GM21423 (cell line): ENCODE results near the gene ADK.
"Not testable (repeated sequence)": the region's sequence is repeated elsewhere in the genome, so short reads cannot be mapped to it uniquely, and the experiment has no call there.

Experiments used
- ATAC-seq: cut with Tn5 transposase; IDR thresholded peaks from one replicate; pipeline ENCODE4 v1.9.1; 2021; ENCODE audit warnings: mild to moderate bottlenecking, moderate library complexity; ENCODE audit not compliant: unreplicated experiment

ADK gene

GRCh38 chr10:74150990-74151878, at the start of gene ADK:
TSS of gene ADK (plus strand) at chr10:74151221. CDS start at chr10:74151279, 58 bp downstream.
- peak; percentile 82 for ATAC-seq

DNA sequence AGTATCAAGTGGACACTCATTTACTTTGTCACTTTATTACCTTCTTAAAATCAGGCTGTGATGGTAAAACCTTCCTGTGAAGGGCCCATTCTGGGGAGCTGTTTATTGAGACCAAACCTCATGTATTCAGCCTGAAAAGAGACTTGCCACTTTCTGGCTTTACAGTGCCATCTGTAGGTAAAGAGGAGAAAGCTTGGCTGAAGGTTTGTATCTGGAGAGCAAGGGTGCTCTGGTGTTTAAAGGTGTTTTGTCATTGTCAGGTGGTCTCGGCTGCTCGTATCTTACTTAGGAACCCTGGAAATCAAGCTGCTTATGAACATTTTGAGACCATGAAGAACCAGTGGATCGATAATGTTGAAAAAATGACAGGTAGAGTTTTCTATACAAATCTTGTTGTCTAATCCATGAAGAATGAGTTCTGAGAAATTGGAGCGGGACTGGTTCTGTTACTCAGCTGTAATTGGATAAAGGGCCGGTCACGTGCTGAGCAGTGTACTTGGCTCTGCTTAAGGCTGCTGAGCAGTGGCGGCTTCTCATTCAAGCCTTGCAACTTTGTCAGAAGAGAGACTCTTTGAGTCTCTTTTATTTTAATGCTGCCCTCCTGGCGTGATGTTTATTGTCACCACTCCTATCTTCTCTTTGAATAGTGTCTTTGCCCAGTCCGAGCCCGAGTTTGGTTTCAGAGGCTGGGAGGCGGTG, 47.3 kb upstream of the ADK start:
- no peak for ATAC-seq

GRCh38 chr10:74104480-74104879, 46.5 kb upstream of the ADK start:
- no peak for ATAC-seq

DNA sequence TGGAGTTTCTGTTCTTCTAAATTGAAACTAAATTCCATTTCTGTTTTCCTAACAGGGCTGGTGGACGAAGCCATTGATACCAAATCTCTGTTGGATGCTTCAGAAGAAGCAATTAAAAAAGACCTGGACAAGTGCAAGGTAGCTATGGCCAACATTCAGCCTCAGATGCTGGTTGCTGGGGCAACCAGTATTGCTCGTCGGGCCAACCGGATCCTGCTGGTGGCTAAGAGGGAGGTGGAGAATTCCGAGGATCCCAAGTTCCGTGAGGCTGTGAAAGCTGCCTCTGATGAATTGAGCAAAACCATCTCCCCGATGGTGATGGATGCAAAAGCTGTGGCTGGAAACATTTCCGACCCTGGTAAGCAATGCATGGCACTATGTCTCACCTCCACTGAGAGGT, 46.0 kb upstream of the ADK start:
- no peak for ATAC-seq

GRCh38 chr10:74107391-74107790, 43.6 kb upstream of the ADK start:
- ATAC-seq = no peak

DNA sequence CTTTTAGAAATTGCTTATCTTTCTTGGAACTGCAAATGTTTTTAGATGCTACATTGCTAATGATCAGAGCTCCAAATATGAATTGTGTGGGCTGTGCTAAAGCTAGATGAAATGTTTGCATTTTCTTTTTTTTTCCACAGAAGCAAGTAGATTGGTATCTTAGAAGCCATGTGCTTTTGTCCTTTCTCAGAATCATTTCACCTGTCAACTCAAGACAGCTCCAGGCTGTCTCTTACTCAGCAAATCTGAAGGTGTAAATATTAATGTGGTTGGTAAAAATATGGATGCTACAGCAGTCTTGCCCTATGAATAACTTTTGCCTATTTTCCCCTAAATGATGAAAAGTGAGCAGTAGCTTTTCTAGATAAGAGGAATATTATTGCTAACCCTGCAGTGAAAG, 41.6 kb upstream of the ADK start:
- no peak for ATAC-seq

- no peak for ATAC-seq
Measured at GRCh38 chr10:74110120-74110519, 40.9 kb upstream of the ADK start.

- ATAC-seq = no peak
Measured at GRCh38 chr10:74111799-74112198, 39.2 kb upstream of the ADK start.

- ATAC-seq = no peak
Measured at GRCh38 chr10:74113546-74113945, 37.5 kb upstream of the ADK start.

DNA sequence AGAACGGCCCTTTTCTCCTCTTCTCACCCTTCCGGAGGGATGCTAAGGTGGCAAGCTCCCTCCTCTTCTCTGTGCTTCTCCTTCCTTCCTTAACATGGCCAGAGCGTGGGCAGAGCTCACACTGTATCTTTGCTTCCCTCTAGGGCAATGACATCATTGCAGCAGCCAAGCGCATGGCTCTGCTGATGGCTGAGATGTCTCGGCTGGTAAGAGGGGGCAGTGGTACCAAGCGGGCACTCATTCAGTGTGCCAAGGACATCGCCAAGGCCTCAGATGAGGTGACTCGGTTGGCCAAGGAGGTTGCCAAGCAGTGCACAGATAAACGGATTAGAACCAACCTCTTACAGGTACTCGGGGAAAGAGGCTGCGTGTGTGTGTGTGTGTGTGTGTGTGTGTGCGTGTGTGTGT, 37.0 kb upstream of the ADK start:
- ATAC-seq = no peak

DNA sequence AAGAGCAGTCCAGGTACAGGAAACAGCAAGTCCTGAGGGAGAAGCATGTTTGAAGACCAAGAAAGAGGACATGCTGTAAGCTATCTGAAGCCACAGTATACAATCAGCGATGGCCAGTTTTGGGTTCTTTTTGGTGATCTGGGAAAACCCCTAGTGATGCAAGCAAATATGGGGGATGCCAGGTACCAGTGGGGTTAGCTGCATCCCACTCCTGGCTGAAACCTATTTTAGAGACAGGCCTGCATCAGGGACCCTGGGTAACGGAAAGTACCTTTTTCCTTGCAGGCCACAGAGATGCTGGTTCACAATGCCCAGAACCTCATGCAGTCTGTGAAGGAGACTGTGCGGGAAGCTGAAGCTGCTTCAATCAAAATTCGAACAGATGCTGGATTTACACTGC, 33.3 kb upstream of the ADK start:
- no peak for ATAC-seq

GRCh38 chr10:74118804-74119203, 32.2 kb upstream of the ADK start:
- ATAC-seq = no peak

DNA sequence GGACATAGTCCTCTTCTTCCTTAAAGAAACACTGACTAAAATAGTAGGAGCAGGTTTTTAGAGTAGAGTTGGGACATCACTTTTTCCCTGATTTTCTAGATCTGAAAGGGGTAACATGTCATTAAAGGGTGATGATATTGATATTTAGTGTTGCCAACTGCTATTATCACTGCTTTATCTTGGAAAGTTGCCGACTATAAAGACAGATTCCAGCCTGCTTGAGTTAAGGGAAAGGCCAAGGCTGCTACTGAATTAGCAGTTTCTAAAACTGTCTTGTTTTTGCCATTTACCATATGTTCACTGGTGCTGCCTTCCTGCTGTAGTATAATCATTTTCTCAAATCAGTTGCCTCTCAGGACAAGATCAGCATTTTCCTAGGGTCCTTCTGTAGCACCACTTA, 30.1 kb upstream of the ADK start:
- no peak for ATAC-seq

- no peak for ATAC-seq
Measured at GRCh38 chr10:74121368-74121767, 29.7 kb upstream of the ADK start.

- no peak for ATAC-seq
Measured at GRCh38 chr10:74122060-74122459, 29.0 kb upstream of the ADK start.

DNA sequence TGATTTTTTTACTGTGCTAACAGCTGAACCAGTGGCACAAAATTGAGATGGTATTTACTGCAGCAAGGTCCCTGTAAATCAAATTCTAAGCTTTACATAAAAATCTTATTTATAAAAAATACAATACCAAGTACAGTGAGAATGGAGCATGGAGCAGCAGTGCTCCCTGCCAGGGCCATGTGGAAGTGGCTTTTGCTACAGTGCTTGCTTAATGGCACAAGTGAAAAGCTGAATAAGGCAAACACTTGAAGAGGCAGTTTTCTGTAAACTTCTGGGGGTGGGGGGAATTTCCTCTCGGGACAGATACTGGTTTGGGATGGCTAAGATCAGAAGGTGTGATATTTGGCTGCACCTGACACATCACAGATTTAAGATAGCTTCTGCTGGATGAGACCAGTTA, 27.9 kb upstream of the ADK start:
- ATAC-seq = no peak

DNA sequence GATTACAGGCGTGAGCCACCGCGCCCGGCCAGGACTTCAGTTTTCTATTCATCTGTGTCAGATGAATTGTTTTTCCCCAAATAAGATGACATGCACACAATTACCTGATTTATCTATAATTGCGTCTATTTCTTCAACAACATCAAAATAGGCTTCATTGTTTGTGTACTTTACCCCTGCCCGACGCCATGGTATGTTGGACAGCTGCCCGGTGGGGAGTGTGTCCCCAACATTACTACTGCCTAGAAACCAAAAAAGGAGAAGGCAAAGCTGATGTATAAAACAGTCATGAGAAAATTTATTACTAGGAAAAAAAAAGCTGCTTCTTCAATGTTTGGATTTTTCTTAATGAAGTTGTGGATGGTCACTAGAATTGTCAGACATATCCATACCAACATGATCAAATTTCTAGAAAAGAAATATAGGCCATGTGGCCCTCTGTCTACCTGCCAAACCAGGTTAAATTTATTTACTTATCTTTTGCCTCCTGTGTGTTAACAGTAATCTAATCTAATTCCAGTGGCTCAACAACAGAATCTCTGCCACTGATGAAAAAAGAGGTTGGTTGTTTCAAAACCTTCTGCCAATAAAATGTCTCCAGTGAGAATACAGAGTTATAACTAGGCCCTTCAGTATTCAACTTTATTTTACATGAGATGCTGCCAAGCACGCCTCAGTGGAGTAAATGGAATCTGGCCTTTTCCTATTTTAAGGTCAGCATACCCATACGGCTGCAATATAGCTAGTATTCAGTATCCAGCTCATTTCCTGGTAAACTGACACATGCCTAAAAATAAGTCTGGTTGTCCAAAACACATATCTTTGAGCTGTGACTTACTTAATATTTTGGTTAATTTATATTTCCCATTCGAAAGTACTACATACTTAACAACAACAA, 16.8 kb upstream of the ADK start:
- ATAC-seq = no peak

GRCh38 chr10:74135452-74135851, 15.6 kb upstream of the ADK start:
- no peak for ATAC-seq

GRCh38 chr10:74137992-74138391, 13.0 kb upstream of the ADK start:
- ATAC-seq = no peak

- ATAC-seq = not testable (repeated sequence)
Measured at GRCh38 chr10:74138596-74138995, 12.4 kb upstream of the ADK start.

DNA sequence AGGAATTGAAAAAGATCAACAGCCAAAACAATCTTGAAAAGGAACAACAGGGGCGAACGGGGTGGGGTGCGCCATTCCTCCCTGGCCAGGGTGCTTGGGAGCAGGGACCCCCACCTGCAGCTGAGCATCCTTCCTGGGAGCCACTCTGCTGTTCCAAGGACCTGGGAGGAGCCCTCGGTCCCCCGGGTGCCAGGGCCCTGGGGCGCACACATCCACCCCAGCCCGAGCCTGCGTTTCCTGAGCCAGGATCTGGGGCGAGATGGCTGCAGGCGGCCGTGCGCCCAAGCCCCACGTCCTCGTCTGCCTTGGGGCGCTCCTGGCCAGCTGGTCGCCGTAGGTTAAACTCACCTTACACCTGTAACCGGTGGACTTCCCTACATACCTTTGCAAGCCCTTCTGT, 11.0 kb upstream of the ADK start:
- ATAC-seq = no peak
